HG03457 (cell line): ENCODE measurements around the gene PYHIN1.

Experiments
- ATAC-seq: cut with Tn5 transposase; IDR thresholded peaks from one replicate; pipeline ENCODE4 v1.9.1; 2021; ENCODE audit warnings: moderate number of reproducible peaks; ENCODE audit not compliant: unreplicated experiment

Gene PYHIN1

DNA sequence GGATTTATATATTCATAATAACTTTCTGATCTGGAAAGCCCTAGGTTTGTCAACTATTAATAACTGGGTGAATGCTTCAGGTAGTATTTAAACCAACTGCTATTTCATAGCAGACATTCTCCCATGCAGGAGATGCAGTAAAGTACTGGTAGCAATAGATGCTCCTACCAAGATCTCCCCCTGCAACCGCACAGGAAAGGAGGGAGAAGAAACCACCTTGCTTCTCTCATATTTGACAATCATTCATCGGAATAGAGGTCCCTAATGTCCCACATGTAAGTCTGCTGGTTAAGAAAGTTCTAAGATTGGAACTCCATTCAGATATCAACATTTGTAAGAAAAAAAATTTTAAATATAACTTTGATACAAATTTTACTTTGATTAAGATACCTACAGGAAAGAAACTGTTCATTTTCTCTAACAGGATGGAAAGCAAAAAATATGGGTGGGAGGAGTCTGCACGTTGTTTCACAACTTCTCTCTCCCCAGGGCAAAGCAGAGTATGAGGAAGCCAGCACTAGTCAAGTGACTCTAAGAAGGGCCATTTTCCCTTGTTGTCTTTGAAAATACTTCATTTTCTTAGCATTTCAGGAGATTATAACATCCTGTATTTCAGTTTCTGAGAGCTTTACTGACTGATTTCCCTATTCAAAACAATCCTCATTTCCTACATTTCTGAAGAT, at the start of gene PYHIN1:
PYHIN1 (plus strand) TSS at position 498 of the 683 bp plus-strand sequence. CDS start 5,359 bp downstream, outside the sequence.
- no peak for ATAC-seq

DNA sequence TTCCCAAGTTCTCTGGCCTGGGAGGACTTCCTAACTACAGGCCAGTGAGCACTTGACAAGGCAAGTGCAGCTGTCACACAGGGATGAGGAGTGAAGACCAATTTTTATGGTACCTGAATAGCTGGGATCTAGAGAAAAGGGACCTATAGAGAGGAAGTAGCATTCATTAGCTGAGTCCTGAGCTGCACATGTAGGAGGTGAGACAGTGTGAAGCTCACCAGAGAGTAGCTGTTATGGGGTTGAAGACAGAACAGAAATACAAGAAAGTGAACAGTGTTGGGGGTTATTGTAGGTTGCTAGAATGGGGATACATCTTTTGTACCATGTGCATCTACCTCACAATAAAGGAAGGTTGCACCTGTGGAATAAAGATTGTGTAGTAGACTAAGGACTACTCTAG, 37.7 kb upstream of the PYHIN1 start:
- ATAC-seq, result no peak

DNA sequence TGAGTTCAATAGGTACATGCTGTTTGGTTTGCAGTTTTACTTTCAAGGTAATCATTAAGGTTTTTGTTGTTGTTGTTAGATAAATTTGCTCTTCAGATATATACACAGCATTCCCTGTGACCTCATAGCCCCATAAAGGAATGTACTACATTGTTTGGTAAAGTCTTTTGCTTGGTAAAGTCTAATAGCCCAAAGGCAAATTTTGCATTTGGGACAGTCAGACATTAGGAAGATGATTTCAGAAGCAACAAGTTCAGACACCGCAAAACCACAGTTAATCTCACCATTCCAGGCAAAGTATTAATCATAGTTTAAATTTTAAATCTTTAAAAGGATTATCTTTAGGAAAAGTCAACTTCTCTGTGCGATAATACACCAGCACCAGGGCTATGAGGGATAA, 32.6 kb upstream of the PYHIN1 start:
- ATAC-seq, result no peak

DNA sequence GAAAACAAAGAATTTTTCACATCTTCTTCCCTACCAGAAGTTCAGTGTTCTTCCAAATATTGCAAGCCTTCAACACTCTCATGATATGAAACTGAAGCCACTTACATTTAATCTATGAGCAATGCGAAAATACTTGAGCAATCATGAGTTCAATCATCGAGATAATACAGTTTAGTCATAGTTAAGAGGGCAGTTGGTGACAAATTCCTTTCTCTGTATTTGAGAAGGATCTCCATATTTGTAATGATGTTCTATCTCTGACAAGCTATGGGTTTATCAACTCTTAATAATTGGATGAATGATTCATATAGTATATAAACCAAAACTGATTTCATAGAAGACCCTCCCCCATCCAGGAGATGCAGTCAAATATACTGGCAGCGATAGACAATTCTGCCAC, 29.7 kb upstream of the PYHIN1 start:
- no peak for ATAC-seq

DNA sequence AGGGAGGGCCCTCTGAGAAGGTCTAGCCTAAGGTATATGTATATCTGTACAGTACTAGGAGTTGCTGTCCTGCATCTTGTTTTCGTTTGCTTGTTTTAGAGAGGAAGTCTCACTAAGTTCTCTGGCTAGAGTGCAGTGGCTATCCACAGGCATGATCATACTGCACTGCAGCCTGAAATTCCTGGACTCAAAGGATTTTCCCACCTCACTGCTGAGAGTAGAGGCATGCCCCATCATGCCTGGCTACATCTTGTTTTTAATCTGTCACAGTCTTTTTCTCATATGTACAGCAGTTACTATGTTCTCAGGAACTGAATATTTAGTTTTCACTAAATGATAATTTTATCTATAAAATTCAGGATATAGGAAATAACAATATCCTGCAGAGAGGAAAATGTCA, 15.3 kb upstream of the PYHIN1 start:
- ATAC-seq, result no peak

DNA sequence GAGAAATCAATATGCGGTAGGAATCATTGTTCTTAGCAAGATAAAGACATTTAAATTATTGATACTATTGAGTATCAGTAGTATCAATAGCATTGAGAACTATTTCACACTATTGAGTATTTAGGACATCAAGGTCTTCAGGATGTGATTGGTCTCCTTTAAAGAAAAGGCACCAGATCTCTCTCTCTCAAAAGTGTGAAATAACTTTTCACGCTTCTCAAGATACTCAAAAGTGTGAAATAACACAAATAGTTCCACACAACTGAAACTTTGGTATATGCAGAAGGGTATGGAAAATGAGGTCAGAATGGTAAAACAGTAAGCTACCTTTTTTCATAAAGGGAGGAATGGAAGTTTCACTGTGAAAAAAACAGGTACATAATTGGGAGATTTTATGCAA, 6.7 kb upstream of the PYHIN1 start:
- ATAC-seq, result no peak

DNA sequence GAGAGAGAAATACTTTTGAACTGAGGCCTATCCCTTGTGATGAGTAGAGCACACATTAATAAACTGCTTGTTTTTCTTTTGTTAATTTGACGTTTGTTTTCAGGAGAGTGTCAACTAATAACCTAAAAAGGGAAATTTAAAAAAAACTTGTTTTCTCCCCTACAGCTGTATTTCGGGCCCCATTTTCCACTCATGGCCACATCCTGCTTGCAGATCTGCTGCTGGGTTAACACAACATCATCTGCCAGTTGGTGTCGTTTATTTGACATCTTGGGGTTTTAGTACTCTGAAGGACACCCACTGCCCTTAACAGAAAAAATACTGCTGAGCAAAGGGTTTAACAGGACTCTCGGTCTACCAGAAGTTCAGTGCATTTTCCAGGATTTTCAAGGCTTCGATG, 848 bp upstream of the PYHIN1 start:
- ATAC-seq, result no peak

DNA sequence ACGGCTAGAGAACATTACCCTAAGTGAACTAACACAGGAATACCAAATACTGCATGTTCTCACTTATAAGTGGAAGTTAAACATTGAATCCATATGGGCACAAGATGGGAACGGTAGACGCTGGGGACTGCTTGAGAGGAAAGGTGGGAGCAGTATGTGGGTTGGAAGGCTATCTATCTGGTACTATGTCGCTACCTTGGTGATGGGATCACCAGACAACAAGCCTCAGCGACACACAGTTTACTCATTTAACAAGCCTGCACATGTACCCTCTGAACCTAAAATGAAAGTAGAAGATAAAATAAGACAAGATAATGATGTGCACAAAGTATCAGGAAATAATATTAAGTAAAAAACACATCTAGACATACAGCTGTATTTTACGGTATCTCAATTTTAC, 819 bp downstream of the PYHIN1 start:
- no peak for ATAC-seq

DNA sequence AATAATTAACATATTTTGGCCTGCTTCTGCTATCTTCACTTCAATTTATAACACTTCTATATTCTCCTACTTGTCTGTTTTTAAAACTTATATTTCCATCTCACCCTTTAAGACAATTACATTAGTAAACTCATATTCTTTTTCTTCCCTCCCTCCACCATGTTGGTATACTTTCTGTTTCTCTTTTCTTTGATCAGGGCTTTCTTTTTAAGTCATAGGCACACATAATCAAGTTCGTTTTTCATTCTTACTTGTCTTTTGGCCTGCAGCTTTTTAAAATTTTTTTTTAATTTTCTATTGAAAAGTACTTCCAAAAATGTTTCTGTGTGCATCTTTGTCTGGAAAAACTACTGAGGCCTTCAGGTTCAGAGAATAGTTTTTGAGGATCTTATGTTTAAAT, 2.3 kb downstream of the PYHIN1 start:
- ATAC-seq, result no peak

DNA sequence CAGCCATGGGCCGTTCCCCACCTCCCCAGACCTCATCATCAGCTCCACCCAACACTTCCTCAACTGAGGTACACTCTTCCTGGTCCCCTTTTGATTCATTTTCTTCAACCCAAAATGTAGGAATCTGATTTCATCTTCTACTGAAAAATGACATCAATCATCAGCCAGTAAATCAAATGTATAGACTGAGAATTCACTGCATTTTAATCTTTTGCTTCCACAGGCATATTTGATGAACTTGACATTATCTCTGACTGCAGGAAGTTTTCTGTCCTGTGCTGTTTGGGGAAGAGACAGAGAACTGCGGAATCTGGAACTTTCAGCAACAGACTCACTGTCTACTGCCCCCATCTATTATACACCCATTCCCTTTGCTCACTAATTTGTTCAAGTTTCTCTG, 7.8 kb downstream of the PYHIN1 start:
- ATAC-seq, result no peak

DNA sequence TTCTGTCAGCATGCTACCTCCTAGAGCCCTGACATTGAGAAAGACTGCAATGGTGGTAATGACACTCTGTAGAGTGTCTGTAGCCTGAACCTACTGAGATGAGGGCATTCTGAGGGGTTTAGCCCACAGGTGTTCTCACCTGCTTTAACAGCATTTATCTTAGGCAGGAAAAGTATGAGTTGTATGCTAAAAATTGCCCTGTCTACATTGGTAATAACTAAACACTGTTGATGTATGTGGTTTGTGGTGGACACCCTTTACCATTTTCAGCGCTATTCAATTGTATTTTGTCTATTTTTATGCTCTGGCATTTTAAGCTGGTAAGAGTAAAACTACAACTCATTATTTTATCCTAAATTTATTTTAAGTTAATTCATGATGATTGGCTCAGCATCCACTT, 10.0 kb downstream of the PYHIN1 start:
- ATAC-seq, result no peak

DNA sequence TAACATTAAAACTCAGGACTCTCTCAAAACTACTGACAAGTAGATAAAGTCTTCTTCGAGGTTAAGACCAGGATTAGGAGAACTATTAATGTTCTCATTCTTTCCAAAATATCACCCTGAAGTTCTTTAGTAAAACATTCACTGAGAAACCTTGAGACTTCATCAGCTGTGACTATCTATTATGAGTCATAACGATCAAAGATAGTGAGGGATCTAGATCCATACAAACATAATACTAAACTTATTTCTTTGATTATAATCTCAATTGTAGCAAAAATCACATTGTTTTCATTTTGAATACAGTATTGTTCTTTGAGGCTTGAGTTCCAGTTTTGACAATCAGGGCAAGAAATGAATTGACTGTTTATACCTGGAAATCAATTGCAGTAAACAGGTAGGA, 11.1 kb downstream of the PYHIN1 start:
- no peak for ATAC-seq

DNA sequence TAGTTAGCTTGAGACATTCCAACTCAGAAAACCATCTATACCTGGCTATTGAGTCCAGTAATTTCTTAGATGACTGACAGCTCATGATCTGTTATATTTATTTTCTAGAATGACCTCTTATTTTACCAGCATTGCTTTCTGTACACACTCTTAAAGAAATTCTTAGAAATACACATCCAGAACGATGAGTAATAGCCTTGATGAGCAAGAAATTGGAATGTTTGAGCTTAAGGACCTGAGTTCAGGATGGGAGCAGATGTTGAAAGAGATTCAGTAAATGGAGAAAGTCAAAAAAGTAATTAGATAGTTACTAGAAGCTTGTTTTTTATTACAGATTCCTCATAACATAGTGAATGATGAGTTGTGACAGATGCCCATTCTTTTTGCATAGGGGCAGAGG, 11.7 kb downstream of the PYHIN1 start:
- no peak for ATAC-seq

DNA sequence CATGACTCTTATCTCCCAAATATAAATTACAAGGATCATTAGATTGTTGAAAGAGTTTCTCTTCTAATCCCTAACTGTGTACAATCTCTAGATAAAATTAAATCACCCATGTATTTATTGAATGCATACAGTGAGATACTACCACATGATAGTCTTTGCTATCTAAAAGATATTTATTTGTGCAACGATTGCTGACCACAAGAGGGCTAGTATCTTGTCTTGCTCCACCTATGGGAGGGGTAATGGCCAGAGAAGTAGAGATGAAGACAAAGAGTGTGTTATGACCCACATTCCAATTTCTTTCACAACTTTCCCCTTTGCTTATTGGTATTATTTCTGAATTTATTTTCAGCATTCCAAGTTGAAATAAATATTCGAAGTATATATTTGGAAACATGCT, 13.7 kb downstream of the PYHIN1 start:
- ATAC-seq, result no peak

DNA sequence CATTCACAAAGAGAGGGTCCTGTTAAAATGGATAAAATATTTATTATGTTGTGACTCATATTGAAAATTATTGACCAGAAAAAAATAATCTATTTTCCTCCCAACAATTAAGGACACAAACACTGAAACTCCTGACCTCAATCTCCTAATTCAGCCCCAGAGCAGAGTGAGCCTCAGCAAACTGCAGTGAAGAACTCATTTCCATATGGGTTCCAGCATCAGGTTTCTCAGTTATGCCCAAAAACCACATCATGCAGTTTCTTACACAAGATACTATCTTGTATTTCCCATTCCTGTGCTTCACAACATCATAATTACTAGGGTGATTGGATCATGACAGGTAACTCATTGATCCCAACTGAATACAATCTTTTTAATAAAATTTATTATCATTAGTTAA, 15.4 kb downstream of the PYHIN1 start:
- ATAC-seq, result no peak

DNA sequence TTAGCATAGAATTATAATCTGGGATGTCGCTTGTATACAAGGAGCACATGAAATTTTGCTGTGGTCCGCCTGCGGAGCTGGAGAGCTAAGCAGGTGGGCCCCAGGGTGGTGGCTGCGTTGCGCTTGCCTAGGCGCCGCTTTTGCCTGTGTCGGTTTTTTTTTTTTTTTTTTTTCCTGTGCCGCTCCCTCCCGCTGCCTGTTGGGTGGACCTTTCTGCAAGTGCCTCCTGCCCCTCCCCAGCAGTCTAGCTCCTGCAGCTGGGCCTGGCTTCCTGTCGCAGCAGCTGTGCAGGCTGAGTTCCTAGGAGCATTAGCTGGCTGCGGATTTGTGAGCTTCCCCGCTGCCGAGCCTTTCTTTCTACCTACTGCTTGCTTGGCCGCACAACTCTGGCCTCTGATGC, 20.6 kb downstream of the PYHIN1 start:
- peak; percentile 80 for ATAC-seq

DNA sequence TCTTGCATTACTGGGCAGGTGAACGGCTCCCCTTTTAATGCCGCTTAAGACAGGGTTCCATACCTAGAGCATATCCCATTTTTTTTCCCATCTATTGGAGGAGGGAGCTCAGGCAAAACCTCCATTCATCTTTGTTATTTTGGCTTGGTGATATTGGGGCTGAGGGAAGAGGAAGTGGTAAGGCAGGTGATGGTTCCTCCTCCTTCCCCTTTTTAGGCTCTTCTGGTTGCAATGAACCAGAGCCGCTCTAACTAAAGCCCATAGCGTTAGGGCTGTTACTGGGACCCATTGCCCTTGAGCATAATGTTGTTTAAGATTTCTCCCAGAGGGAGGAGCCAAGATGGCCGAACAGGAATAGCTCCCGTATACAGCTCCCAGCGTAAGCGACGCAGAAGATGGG, 21.1 kb downstream of the PYHIN1 start:
- ATAC-seq, result peak; percentile 44

DNA sequence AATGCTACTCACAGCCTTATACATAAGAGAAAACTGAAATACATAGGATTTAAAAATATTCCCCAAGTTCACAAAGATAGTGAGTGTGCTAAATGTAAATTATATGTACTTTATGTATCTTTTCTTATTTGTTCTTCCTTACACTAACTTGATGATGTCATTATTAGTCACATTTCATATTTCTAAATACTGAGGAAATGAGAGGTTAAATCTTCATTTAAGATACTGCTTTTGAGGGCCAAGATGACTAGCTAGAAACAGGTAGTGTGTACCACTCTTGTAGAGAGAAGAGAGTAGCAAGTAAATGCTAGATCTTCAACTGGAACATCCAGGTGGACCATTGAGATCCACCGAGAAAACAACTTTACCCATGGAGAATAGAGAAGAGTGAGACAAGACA, 29.8 kb downstream of the PYHIN1 start:
- ATAC-seq, result no peak

DNA sequence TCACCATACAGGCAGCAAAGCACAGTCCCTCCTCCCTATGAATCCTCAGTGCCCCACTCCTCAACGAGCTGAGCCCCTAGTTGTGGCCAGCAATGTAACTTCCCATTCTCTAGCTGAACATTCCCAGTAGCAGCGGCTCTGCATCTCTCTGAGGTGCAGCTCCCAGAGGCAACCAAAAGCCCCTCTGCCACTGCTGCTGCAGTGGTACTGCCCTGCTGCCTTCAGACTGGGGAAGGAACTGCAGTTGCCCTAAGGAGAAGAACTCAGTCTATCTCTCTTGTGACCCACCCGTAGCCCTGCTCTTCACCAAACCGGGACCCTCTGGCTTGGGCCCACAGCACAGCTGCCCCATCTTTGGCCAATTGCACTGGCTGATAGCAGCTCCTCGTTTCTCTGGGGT, 31.6 kb downstream of the PYHIN1 start:
- no peak for ATAC-seq

DNA sequence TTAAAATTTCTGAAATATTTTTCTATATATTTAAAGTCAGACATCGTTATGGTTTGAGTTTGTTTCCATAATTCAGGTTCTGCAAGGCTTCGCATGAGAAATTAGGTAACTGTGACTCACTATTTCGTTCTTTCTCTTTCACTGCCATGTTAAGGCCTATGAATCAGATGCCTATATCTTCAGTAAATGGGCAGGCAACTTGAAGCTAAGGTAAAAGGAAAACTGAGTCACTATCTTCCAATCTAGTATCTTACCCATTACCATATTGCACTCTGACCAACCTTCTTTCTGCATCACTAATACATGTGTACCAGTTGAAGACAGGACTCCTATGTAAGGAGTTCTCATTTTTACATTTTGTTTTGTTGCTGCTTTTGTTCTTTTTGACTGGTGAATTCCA, 37.8 kb downstream of the PYHIN1 start:
- no peak for ATAC-seq

DNA sequence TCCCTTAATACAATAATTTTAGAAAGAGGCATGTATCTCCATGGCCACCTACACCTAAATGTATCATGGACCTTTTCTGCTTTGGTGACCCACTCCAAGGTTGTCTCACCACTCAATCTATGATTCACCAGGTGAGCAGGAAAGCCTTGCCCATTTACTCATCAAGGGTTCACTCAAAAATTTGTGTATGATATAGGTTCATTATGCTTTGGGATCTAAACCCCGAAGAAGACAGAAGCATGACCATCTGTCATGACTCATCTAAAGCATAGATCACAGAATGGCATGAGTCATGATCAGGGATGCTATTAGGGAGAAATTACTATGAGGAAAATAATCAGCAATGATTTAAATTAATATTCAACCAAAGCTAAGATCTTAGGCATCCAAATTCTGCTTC, 38.5 kb downstream of the PYHIN1 start:
- no peak for ATAC-seq

DNA sequence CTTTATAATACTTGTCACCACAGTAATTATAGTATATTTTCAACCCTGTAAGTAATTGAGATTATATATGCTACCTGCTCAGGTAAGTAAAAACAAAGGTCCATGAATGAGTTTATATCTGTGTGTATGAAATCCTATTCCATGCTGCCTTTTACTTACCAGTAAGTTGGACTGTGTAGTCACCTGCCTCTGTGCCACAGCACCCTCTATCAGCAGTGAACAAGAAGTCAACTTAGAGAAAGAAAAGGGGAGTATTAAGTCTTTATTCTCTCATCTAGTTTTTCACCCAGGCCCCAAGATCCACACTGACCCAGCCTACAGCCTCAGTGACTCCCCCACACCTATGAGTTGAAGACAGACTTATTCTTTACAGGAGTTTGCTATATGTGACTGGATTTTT, 41.5 kb downstream of the PYHIN1 start:
- ATAC-seq, result no peak

DNA sequence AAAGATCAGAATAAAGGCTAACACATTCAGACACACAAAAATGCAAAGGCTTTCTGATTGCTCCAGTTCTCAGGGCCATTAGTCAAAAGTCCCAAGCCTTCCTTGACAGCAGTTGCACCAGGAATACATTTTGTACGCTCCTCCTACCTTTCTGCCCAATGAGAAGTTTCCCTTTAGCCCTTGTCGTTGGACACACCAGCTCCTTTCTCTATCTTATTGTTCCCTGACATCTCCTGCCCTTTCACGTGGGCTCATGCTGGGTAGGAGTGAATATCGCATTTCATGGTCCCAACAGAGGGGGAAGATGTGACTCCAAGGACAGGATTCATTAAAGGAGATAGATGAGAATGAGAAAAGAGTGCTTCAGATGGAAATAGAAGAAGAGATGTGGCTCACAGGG, 44.9 kb downstream of the PYHIN1 start:
- ATAC-seq, result no peak
